ENCODE data around the gene HNRNPAB. TPM values are rescaled to one million over a fixed set of nuclear protein-coding genes. Genes with fewer than 3 reads are reported as not detected.

HNRNPAB gene
- total RNA-seq, 1 donor from 2014 or later = 102 TPM

- no peak for DNase-seq
- TF ChIP-seq, protein P1, sequence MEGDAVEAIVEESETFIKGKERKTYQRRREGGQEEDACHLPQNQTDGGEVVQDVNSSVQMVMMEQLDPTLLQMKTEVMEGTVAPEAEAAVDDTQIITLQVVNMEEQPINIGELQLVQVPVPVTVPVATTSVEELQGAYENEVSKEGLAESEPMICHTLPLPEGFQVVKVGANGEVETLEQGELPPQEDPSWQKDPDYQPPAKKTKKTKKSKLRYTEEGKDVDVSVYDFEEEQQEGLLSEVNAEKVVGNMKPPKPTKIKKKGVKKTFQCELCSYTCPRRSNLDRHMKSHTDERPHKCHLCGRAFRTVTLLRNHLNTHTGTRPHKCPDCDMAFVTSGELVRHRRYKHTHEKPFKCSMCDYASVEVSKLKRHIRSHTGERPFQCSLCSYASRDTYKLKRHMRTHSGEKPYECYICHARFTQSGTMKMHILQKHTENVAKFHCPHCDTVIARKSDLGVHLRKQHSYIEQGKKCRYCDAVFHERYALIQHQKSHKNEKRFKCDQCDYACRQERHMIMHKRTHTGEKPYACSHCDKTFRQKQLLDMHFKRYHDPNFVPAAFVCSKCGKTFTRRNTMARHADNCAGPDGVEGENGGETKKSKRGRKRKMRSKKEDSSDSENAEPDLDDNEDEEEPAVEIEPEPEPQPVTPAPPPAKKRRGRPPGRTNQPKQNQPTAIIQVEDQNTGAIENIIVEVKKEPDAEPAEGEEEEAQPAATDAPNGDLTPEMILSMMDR (IDR thresholded peaks at IDR 0.05) = no peak
- intact Hi-C loops (cut with DNase I) = no loop called here
- no peak overlapping the region for H3K27ac ChIP-seq
- H3K9me3 ChIP-seq = no peaks in the 10 kb centered on the region
- peaks cover 9% of the 10 kb centered on the region for H3K4me1 ChIP-seq
- no peaks in the 10 kb centered on the region for H3K36me3 ChIP-seq
- peaks cover 26% of the 10 kb centered on the region for H3K27me3 ChIP-seq (ENCODE audit: low read depth)
- H3K4me3 ChIP-seq = no peak overlapping the region
- ATAC-seq = no peak
These were observed 38.8 kb upstream of the HNRNPAB start for GRCh38 chr5:178165581-178165980.

DNA sequence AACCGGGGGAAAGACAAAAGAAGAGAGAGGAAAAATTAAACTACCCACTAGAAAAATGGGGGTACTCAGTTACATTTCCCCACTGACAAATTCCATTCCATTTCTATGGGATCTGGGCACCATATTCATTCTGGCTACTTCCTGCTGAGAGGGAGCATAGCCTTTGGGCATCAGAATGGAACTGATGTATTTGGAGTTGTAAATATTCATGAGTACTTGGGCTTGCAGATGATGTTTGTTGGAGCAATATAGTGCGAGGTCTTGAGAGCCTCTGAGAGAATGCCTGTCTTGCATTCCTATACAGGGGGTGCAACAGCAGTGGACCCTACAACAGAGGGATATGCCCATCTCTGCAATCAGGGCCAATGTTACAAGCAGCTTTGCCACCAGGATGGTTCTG is 33.9 kb upstream of the HNRNPAB start:
- H3K36me3 ChIP-seq = no peaks in the 10 kb centered on the region
- TF ChIP-seq, protein P1 (IDR thresholded peaks at IDR 0.05) = no peak
- H3K27me3 ChIP-seq (ENCODE audit: low read depth) = peaks cover 8% of the 10 kb centered on the region
- intact Hi-C loops (cut with DNase I) = no loop called here
- H3K9me3 ChIP-seq = no peaks in the 10 kb centered on the region
- DNase-seq (no peak), ATAC-seq (no peak)
- no peaks in the 10 kb centered on the region for H3K4me1 ChIP-seq
- H3K27ac ChIP-seq = no peak overlapping the region
- no peak overlapping the region for H3K4me3 ChIP-seq

- H3K9me3 ChIP-seq = no peaks in the 10 kb centered on the region
- no peak for ATAC-seq
- H3K36me3 ChIP-seq = no peaks in the 10 kb centered on the region
- DNase-seq = no peak
- no peak overlapping the region for H3K4me3 ChIP-seq
- TF ChIP-seq, protein P1 (IDR thresholded peaks at IDR 0.05) = no peak
- H3K27ac ChIP-seq = no peak overlapping the region
- intact Hi-C loops (cut with DNase I) = no loop called here
- H3K4me1 ChIP-seq = no peaks in the 10 kb centered on the region
- no peaks in the 10 kb centered on the region for H3K27me3 ChIP-seq (ENCODE audit: low read depth)
These were observed 29.9 kb upstream of the HNRNPAB start for GRCh38 chr5:178174456-178174855.

- Histone ChIP-seq H3K27me3 (ENCODE audit: low read depth) (no peaks in the 10 kb centered on the region), H3K4me1 (no peaks in the 10 kb centered on the region), H3K27ac (no peak overlapping the region), H3K36me3 (no peaks in the 10 kb centered on the region), H3K4me3 (no peak overlapping the region), H3K9me3 (no peaks in the 10 kb centered on the region)
- ATAC-seq (no peak), DNase-seq (no peak)
- TF ChIP-seq, protein P1 (IDR thresholded peaks at IDR 0.05) = no peak
- intact Hi-C loops (cut with DNase I) = no loop called here
These were observed 27.5 kb upstream of the HNRNPAB start for GRCh38 chr5:178176791-178177190.

GRCh38 chr5:178177569-178177968 is 26.8 kb upstream of the HNRNPAB start:
- TF ChIP-seq, protein P1 (IDR thresholded peaks at IDR 0.05) = no peak
- ATAC-seq = no peak

More at GRCh38 chr5:178177569-178177968, 26.8 kb upstream of the HNRNPAB start:
- no peak overlapping the region for H3K27ac ChIP-seq
- H3K4me3 ChIP-seq = no peak overlapping the region
- DNase-seq = no peak
- H3K4me1 ChIP-seq = no peaks in the 10 kb centered on the region
- no peaks in the 10 kb centered on the region for H3K27me3 ChIP-seq (ENCODE audit: low read depth)
- H3K36me3 ChIP-seq = no peaks in the 10 kb centered on the region
- intact Hi-C loops (cut with DNase I) = no loop called here
- no peaks in the 10 kb centered on the region for H3K9me3 ChIP-seq

Measured in lower lobe of right lung (tissue), 2 donors.